Stimulated activated CD8-positive, alpha-beta memory T cell treated with anti-CD3 and anti-CD28 coated beads, Interleukin-15, amount 100 ng/mL, for 24 hours (primary cell): ENCODE results near the gene GATAD2A.
"Not testable (repeated sequence)": the region's sequence is repeated elsewhere in the genome, so short reads cannot be mapped to it uniquely, and the experiment has no call there.

ENCODE experiments used
- DNase-seq: peaks from one replicate; pipeline ENCODE4 v3.0.0-alpha.2; 2020; ENCODE audit warnings: low read depth

The GATAD2A gene

GRCh38 chr19:19446655-19447437 lies 41.4 kb downstream of the GATAD2A start:
- no peak for DNase-seq

DNA sequence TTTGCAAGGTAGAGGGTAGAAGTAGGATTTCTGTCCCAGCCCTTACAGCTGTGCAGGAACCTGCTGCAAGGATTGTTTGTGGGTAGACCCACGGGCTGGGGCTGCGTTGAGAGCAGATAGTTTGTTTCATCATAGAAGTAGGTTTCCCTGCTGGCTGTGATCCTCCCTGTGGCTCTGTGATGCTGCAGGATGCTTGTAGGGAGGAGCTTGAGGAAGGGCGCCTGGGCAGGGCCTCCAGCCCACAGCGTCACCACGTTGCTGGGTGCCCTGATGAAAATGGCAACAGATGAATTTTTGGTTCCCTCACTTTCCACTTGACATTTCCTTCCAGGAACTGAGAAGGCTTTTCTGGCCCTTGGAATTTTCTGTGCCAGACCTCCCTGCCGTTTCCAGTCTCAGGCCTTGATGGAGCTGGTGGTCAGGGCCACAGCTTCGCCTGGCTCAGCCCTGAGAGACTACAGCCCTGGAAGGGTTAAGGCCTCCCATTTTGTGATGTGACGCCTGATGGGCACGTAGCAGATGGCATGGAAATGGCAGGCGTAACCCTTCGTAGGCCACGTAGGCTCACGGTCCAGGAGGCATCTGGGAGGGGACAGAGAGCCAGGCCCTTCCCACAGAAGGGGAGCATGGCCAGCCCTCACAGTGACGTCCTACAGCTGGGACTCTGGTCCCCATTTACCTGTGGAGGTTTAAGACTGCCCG lies 42.2 kb downstream of the GATAD2A start:
- DNase-seq, result no peak

GRCh38 chr19:19448238-19448544 lies 42.7 kb downstream of the GATAD2A start:
- DNase-seq, result no peak

- DNase-seq, result no peak
Observed at GRCh38 chr19:19451429-19452242, 46.2 kb downstream of the GATAD2A start.

DNA sequence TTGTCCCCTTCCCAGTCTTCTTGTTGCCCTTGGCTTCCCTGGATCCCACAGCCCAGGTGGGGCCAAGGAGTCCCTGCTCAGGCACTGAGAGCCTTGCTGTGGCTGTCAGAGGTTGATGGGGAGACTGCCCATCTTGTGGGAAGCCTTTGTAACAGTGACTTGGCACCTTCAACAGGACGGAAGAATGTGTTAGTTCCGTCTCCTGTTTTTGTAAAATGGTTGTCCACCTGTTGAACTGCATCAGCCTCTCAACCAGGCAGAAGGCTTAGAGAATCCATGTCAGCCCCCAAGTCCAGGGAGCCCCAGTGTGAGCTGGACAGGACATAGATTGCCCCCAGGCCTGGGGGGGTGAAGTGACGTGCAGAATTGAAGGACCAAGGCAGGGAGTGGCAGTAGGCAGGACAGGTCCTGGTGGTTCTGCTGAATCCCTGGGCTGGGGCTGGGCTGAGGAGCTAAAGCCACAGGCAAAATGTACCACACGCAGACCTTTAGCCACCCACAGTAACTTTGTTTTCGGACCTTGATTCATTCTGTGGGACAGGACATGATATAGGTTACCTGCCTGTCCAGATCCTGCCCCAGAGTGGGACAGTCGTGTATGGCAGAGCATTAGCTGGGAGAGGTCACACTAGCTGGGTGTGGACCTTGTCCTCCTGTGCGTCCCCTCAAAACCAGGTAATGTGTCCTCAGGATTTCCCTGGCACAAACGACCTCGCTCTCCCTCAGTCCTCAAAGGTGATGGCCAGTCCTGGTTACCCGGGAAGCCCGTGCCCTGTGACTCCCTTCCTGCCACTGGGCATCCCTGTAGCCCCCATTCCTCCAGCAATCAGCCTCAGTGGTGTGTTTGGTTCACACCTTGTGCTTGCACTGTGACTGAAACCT lies 47.0 kb downstream of the GATAD2A start:
- DNase-seq, result no peak

- no peak for DNase-seq
Observed at GRCh38 chr19:19453125-19453454, 47.6 kb downstream of the GATAD2A start.

- not testable (repeated sequence) for DNase-seq
Observed at GRCh38 chr19:19455166-19455919, 49.9 kb downstream of the GATAD2A start.

DNA sequence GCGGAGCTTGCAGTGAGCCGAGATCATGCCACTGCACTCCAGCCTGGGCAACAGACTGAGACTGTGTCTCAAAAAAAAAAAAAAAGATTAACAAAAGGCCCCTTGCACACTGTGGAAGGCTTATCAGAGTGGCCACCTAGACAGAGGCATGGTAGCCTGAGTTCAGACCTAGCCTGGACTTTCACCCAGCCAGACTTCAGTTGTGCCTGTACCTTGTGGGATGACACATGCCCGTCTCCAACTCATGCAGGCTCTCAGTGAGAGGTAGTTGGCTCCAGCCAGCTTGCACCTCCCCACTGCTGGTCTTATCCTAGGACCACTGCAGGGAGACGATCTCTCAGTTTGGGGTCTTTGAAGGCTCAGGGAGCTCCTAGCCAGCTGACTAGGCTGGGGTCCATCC lies 52.2 kb downstream of the GATAD2A start:
- no peak for DNase-seq

DNA sequence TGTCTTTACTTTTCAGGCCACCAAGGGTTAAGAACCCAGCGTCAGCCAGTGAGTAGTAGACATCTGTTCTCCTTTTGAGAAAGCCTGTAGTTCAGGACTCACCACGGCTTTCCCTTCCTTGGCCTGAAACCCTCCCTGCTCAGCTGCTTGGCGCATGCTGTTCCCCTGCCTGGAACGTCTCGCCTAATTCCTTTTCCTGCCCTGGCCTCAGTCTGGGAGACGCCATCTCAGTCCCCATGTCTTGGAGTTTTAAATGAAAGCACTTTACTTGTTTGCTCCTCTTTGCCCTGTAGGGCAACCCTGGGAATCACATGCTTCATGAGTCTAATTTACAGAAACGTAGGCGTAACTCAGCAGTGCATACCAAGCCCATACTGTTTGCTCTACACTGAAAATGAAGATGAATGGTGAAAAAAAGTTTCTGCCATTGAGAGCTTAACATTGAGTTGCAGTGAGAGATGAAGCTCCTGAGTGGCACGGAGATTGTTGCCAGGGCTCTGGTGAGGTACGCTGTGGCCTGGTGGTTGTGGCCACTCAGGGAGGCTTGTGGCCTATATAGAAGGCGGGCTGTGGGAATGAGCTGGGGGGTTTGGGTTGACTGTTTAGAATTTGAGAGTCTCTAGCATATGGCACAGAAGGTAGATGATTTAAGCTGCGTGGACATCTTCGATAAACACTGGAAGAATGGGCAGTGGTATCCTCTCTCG lies 52.8 kb downstream of the GATAD2A start:
- no peak for DNase-seq

GRCh38 chr19:19459073-19459472 lies 53.6 kb downstream of the GATAD2A start:
- no peak for DNase-seq

- DNase-seq, result no peak
Observed at GRCh38 chr19:19459707-19460251, 54.3 kb downstream of the GATAD2A start.

GRCh38 chr19:19460258-19460731 lies 54.8 kb downstream of the GATAD2A start:
- no peak for DNase-seq

GRCh38 chr19:19460761-19461265 lies 55.3 kb downstream of the GATAD2A start:
- no peak for DNase-seq

- DNase-seq, result no peak
Observed at GRCh38 chr19:19461306-19461670, 55.8 kb downstream of the GATAD2A start.

- no peak for DNase-seq
Observed at GRCh38 chr19:19461671-19462622, 56.5 kb downstream of the GATAD2A start.

GRCh38 chr19:19463348-19464117 lies 58.1 kb downstream of the GATAD2A start:
- DNase-seq, result no peak

DNA sequence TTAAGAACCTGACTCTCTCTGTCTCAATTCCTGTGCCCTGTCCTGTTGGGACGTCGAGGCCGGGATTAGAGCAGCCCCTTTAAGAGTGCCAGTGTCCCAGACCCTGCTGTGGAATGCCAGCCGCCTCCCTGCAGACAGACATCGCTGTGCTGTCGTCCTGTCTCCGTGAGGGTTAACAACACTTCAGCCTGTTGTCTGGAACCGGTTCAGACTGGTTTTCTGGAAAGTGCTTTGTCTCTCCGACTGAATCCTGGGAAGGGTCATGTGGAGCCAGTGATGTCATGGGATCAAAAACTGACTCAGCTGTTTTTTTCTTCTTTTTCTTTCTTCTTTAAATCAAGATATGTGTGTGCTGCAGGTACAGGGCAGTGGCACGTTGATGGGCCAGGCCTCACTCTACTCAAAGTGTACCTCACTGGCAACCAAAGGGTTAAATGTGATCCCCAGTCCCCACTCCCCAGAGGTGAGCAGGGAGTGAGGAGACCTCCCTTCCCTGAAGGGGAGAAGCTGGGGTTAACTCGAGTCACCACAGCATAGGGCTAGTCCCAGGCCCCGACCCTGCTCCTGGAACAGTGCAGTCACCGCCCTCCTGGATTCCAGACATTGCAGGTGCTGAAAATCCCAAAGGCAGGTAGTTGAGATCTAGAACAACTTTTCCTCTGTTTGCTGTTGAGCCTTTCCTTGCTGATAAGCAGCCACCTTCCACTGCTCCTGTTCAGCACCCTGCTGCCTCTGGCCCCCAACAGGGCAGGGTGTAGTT lies 59.0 kb downstream of the GATAD2A start:
- no peak for DNase-seq
